Body of pancreas (tissue), 4 donors: ENCODE results near the gene OR51G2.

Experiments
- CTCF ChIP-seq, 7 experiments: fragments of 450-650 bp in 4 of 7; fragments of 200-600 bp in 3 of 7; sonication (generic) in 3 of 7; IDR thresholded peaks; one replicate each; pipeline ENCODE4 v1.5.1; 2016 to 2019; ENCODE audit warnings: antibody characterized with exemption in 7 of 7
- POLR2A ChIP-seq, 3 donors: fragments of 450-650 bp; IDR thresholded peaks; one replicate each; pipeline ENCODE4 v1.6.1; 2016; ENCODE audit warnings: antibody characterized with exemption in 3 of 3, mild to moderate bottlenecking in 2 of 3

- TF ChIP-seq POLR2A (IDR thresholded peaks at IDR 0.05) (no peak), CTCF (IDR thresholded peaks at IDR 0.05) (no peak)
These were observed 41.7 kb upstream of the OR51G2 start for GRCh38 chr11:4960877-4961276.
